Stimulated activated CD4-positive, alpha-beta T cell treated with anti-CD3 and anti-CD28 coated beads, Interleukin-1b, Interleukin-23, amount 100 ng/mL, for 48 hours (primary cell): ENCODE data around the gene OPN1SW.
A peak's percentile ranks its signal among the peaks of the same experiment; 100 is the strongest.

Experiments used
- DNase-seq: peaks from one replicate; pipeline ENCODE4 v3.0.0-alpha.2; 2020

The OPN1SW gene

DNA sequence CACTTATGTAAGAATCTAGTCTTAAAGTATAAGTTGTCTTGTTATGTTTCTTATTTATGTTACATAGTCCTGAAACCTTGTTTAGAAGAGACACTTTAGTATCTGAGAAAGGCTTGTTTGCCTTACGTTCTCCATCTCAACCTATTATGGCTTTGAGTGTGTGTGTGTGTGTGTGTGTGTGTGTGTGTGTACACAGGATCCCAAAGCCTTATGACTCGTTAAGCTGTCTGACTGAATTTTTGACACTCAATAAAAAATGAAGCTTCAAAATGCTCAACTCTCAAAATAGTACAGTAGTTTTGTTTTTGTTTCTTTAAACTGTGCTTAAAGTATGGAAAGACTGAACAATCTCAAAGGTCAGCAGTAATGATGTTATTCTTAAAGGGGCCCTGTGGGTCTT is 18.4 kb downstream of the OPN1SW start:
- DNase-seq = no peak

DNA sequence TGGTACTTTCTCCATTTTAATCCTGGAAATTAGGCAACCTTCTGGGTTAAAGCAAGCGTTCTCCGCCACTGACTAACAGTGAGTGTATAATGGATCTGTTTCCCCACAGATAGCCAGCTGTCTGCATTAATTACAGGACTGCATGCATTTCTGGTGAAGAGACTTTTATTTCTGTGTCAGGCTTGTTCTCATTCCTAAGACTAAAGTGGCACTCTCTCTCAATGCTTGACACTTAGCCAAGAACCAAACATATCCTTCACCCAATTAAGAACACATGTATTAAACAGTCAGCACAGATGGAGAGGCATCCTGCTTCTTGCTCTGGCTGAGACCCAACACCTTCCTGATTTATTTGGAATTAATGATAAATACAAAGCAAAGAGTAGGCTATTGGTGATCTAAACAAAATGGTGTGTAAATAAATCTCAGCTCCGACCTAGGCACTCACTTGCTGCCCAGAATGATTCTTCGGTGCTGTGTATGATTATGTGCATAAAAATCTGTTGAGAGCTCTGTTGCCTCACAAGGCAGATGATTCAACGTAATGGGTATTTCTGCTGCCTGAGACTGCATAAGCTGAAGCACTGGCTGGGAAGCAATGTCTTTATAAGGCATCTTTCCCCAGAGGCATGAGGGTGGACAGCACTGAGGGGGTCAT is 19.6 kb downstream of the OPN1SW start:
- DNase-seq = no peak

DNA sequence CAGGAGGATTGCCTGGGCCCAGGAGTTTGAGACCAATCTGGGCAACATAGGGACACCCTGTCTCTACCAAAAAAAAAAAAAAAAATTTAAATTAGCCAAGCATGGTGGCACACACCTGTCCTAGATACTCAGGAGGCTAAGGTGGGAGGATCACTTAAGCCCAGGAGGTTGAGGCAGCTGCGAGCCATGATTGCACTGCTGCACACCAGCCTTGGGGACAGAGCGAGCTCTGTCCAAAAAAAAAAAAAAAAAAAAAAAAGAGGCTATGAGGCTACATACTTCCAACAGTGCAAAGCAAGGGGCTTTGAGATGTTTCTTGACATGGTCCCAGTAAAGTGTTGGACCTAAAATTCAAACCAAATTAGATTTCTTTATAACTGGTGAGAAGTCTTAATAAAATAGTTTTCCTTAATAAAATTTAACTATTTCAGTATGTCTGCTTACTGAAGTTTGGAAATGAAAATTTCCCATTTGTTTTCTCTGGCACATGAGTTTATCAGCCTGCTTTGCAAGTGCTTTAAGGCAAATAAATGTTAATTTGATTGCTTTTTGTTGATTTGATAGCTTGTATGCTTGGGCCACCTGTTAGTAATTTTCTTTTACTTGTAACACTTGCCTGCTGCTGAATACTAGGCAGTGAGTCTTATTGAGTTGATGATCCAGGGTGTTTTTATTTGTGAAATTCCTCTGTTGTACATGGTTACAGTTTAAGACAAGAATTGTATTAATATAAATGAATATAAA is 20.3 kb downstream of the OPN1SW start:
- DNase-seq = no peak

DNA sequence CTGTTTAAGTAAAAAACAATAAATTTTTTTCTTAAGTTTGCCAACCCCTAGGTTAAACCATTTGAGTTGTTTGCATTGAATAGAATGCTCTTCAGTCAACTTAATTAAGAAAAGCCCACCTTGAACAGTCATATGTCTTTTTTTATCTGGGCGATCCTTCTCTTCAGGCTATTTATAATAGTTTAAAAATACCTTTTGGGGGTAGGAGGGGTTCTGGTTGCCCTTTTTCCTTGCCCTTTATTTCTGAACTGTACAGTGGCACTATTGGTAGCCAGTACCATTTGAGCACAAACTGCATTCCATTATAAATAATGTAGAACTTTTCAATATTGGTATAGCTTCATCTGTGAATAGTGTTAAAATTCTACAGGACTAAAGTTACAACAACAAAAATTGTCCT is 23.3 kb downstream of the OPN1SW start:
- DNase-seq = no peak

DNA sequence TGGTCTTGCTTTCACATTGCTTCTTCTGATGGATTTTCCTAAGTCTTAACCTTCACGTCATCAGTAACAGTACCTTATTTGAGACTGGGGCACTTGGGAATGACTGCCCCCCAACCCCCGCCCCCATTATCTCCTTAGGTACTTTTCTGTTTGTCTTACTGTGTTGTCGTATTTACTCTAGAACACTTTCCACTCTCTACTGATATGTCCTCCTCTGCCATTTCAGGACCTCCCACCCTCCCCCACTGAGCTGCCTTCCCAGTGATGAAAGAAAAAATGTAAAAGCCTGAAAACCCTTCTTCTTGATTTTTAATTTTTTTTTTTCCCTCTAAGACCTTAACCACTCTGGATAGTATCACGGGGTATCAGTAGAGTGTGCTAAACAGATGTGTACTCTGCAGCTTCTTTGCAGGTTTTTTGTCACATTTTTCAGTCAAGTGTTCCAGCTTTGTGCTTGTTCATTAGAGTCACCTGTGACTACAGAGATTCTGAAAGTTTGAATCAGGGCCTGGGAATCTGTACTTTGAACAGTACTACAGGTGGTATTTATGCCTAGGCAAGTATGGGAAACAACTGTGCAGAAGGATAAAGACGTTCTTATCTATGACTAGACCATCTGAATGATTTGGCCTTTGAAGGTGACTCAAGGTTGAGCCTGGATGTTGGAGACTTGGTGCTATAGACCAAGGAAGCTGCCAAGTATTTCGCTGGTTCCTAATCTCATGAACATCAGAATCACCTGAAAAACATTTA is 28.1 kb downstream of the OPN1SW start:
- no peak for DNase-seq

DNA sequence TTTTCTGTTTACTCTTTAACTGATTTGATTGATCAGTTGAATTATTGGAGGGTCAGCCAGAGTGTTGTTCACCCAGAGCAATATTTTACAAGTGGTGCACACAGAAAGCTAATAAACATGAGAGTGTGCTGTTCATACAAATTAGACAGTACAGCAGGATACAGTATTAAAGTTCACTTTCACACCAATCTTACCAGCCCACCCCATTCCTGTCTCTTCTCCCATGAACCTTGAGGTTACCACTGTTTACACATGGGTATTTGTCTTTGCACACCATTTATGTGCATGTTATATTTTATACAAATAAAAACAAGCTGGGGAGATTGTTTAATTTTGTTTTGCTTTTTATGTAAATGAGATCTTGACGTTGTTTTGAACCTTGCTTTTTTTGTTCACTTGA is 29.9 kb downstream of the OPN1SW start:
- DNase-seq = no peak

DNA sequence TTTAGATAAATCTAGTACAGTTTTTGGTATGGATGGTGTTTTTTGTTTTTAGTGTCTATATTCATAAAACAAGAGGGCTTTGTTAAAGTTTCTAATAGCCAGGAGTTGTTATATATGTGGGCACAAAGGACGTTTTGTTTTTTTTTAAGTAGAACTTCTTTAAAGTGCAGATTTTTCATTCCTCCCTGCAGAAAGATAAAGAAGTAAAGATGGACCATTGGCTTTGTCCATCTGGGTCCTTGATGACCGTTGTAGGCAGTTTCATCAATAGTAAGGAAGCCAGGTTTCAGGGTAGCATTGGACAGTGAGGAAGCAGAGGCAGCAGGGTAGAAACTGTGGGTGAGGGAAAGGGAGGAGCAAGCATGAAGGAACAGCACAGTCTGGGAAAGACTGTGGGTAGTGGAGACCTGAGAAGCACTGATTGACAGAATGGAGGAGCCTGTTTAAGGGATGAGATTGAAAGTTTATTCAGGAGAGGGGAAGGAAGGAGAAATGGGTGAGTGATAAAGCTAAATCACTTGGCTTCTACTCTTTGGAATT is 31.2 kb downstream of the OPN1SW start:
- DNase-seq = no peak

DNA sequence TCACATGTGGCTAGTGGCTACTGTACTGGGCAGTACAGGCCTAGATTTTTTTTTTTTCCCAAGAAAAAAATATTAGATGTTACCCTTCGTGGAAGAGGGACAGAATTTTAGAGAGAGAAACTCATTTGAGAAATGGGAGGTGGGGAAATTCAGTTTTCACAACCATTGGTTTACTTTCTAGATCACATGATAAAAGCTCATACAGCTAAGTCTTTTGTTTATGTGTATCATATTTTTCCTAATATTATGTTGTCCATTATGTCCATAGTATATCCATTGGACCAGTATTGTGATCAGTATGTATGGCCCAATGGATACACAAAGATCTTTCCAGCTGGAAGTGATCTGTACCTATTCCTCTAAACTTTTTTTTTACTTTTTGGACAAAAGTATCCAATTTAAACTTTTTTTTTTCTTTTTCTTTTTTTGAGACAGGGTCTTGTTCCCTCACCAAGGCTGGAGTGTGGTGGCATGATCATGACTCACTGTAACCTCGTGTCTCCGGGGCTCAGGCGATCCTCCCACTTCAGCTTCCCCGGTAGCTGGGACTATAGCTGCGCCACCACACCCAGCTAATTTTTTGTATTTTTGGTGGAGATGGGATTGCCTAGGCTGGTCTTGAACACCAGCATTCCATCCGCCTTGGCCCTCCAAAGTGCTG is 32.4 kb downstream of the OPN1SW start:
- DNase-seq = no peak

DNA sequence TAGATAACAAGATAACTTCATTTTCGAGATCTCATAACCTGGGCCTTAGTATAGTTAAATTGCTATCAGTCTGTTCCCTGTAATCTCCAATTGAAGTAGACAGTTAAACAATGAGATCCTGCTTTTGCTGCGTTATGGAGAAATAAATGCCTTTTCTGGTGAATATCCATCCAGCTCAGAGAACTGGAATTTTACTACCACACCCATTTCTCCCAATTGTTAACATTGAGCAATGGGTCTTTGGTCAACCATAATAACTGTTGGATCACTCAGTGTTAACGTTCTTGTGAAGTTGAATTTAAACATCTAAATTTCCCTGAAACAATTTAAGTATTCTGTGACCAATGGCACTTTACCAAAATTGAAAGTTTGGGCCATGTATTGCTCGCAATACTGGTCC is 33.4 kb downstream of the OPN1SW start:
- no peak for DNase-seq

DNA sequence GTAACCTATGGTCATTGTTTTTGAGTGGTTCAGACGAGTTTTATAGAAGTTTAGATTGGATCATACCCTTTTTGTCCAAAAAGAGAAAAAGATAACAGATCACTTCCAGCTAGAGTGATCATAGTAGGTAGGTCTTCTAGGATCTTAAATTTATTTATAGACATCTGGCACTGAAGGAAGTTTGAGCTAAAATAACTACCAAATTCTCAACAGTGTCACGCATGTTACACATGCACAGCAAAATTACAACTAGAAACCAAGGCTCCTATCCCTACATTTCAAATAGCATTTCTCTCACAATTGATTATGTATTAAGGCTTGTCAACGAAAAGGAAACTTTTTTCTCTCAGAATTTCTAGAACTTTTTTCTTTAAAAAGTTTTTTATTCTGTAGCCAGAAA is 34.1 kb downstream of the OPN1SW start:
- DNase-seq = no peak

DNA sequence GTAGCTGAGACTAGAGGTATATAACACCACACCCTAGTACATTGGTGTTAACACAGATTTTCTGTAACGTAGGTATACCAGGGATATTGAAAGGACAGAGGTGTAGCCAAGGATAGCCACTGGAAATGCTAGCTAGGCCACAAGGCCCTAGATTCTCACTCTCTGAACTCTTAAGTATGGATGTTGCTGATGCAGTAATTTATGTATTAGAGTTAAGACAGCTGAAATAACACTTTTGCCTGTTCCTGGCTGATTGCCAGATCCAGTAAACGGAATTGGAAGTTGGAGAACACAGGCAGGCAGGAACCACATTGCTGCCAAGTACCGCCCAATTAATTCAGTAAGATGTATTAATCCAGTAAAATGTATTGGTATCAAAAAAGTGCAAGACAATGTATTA is 34.6 kb downstream of the OPN1SW start:
- DNase-seq = no peak

DNA sequence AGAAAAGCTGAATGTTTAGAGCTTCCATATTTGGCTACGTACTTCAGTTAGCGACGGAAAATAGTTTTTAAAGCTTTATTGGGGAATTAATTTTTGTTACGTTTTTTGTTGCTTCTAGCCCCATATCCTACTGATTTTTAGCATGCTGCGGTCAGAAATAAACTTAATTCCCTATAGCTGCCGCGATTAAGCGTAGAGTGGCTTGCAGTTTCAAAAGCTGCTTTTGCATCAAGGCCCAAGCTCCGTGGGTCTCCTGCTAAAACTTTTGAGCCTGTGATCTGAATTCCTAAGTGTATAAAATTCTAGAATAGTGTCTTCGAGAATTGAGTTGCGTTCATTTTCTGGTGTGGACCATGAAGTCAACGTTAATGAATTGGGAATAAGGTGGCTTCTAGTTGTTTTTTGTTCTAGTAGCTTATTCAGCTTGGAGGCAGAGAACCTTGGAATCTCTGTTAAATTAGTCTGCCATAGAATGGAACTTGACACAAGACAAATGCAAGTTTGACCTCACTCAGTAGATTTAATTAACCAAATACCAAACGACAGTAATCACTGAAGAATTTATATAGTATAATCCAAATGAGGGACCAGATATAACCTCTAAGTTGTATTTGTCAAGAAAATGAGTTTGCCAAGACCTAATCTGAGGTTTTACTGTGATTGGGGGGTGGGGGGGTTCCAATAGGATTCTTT is 35.5 kb downstream of the OPN1SW start:
- no peak for DNase-seq

DNA sequence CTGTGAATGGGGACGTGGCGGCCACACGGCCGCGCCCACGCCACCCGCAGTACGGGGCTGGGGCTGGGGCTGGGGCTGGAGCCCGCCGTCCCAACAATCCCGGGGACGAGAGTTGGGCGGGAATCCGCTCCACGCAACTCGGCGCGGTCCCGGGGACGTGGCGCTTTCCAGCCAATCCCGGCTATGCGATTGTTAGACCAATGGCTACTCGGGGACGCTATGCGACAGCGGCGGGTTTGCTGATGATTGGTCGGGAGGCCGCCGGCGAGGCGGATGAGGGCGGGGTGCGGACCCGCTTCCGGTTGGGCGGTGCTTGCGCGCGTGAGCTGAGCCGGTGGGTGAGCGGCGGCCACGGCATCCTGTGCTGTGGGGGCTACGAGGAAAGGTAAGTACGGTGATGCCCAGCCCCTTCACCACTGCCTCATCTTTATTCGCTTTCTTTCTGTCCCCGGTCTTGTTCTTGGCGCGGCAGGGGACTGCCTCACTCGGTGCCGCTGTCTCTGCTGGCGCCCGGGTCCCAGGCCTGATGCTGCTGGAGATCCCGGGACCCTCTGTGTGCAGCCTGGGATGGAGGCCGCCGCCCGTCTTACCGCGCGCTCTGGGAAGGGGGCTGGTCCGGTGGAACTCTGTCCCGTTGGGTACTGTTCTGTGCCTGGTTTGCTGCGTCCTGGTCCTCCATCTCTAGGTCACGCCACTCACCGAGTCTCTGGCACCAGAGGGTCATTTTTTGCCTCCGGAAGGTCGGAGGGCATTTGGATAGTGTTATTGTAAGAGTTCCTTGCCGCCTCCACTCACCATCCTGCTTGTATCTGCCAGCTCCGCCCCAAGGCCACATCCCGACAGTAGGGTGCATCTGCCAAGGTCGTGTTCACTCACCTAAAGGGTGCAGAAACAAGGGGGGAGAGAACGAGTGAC is 36.3 kb downstream of the OPN1SW start, which contains the start of gene CALU:
Gene CALU (plus strand): TSS at position 312 of the 915 bp plus-strand sequence. CDS start 9,225 bp downstream, outside the sequence.
- DNase-seq = peak; percentile 95

DNA sequence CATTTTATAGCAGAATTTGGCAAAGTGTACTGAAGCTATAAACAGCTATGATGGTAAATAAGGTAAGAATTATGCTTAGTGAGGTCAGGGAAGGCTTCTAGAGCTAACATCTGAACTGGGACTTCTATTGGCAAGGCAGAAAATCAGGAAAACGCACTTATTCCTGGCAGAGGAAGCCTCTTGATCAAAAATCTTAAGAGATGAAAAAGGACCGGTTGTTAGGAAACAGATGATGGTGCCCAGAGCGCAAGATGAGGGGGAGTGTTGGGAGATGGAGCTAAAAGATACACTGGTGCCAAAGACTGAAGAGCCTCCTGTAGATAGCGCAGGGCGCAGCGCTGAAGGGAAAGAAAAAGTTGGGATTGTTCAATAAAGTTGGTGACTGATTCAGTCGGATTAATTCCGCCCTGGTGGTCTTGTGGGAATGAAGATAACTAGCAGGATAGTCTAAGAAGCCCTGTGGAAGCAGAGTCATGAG is 37.0 kb downstream of the OPN1SW start:
- no peak for DNase-seq

DNA sequence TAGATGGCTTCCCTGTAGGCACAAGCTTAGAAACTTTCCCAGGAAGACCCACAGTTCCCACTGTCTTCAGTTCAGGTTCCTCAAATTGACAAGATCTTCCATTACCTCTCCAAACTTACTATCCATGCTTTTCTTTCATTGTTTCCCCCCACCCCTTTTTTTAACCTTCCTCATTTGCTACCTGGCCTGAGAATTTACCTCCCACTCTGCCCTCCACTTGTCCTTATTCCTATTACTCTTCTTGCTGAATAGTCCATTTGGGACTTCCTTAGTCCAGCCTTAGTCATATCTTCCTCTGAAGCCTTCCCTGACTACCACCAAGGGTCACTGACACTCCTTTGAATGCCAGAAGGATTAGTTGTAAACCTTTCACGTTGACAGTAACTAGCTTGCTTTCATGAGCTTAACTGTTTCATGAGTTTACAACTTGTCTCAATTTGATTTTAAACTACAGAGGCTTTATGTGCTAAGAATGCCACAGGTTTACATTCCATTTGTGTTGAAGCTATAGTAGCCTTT is 37.7 kb downstream of the OPN1SW start:
- DNase-seq = no peak

DNA sequence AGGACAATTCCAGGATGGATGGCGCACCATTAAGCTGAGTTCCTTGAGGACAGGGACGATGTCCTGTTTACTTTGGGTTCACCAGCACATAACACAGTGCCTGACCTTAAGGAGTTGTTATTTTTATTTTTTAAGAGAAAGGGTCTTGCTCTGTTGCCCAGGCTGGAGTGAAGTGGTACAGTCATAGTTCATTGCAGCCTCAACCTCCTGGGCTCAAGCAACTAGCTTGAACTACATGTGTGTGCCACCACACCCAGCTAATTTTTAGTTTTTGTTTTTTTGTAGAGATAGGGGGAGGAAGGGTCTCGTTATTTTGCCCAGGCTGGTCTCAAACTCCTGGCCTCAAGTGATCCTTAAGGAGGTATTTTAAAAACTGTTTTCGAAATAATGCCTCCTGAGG is 38.2 kb downstream of the OPN1SW start:
- no peak for DNase-seq

DNA sequence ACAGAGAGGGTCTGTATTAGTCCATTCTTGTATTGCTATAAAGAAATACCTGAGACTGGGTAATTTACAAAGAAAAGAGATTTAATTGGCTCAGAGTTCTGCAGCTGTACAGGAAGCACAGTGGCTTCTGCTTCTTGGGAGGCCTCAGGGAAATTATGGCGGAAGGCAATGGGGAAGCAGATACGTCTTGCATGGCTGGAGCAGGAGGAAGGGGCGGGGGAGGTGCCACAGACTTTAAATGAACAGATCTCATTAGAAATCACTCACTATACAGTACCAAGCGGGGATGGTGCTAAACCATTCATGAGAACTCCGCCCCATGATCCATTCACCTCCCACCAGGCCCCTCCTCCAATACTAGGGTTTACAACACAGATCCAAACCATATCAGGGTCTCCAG is 40.2 kb downstream of the OPN1SW start:
- DNase-seq = no peak

DNA sequence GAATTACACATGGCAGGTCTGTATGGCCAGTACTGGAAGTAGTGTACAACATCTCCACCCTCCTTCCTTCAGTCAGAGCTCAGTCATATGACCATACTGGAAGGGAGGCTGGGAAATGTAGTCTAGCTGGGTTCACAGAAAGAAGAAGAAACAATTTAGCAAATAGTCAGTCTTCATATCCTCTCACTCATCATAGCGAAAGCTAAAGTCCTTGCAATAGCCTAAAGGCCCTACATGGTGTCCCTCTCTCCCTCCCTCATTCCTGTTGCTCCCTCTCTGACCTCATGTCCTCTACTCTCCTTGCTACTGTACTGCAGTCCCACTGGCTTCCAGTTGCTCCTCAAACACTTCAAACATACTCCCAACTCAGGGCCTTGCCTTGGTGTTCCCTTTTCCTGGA is 40.7 kb downstream of the OPN1SW start:
- no peak for DNase-seq

DNA sequence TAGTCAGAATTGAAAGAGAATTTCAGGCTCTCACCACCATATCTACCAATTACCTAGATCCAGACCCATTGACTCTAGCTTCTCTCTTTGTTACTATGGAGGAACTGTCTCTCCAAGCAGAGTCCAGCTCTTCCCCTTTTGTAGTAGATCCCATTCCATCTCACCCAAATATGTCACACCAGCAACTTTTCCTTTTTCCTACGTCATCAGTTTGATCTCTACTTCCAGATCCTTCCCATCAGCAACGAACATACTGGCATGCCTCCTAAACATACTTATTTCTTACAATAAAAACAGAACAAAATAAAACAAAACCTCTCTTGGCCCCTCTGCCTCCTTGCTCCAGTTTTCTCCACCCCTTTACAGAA is 42.3 kb downstream of the OPN1SW start:
- DNase-seq = no peak

DNA sequence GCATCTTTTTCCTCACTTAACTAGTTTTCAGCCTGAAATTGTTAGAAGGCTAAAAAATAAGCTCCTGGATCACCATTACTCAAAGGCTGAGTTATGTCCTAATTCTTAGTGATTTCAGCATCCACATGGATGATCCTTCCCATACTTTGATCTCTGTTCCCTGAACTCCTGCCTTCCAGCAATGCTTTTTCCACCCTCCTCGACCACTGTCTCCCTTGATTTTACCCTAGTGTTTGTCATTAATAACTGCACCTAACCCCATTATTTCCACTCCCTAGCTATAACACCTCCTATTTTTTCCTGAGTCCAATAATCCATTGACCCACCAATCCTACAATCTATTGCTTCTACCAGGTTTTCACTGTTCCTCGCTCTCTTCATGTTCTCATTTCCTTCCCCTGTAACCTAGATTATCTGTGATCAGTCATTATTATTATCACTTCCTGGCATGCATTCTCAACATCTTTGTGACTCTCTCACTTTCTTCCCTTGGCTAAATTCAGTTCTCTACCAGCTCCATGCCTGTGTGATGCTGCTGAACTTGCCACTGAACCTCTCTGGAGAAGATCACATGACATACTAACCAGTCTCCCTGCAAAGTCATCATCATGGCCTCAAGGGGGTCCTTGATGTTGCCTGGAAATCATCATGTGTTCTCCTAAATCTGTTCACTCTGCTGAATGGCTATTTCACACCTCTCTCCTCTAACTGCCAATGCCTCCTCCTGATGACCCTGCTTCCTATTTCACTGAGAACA is 42.9 kb downstream of the OPN1SW start:
- DNase-seq = no peak
